Glomerular endothelial cell (primary cell): Measurements from ENCODE around the gene CBFA2T2. TPM values are rescaled to one million over a fixed set of nuclear protein-coding genes. Genes with fewer than 3 reads are reported as not detected.
"Not testable (repeated sequence)": the region's sequence is repeated elsewhere in the genome, so short reads cannot be mapped to it uniquely, and the experiment has no call there.

ENCODE experiments used
- DNase-seq: peaks from one replicate; pipeline ENCODE4 v3.0.0-alpha.2; 2011; ENCODE audit warnings: low read depth, low spot score; ENCODE audit errors: extremely low read depth
- total RNA-seq: library from RNA; depleted of rRNA; stranded (reverse); fragments of >200 nt; gene quantifications from 2 replicates; pipeline ENCODE4 v1.2.3, GENCODE V29; 2015

Gene CBFA2T2
- total RNA-seq, 1 donor from 2014 or later = 14.9 TPM

DNA sequence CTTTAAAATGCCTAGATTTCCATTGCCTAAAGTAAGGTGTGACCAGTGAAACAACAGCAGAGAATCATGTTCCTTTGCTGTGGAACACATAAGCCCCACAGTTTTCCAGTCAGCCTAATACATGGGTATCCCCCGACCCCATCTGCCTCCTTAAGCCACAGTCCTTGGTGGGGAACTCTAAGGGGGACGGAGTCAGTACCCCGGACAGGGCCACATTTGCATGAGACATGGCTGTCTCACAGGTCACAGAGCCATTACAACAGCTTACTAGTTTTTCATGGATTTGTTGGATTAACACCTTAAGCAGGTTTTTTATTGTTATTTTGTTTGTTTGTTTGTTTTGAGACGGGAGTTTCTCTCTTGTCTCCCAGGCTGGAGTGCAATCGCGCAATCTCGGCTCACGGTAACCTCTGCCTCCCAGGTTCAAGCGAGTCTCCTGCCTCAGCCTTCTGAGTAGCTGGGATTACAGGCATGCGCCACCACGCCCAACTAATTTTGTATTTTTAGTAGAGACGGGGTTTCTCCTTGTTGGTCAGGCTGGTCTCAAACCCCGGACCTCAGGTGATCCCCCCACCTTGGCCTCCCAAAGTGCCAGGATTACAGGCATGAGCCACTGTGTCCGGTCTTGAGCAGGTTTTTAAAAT is 157.2 kb downstream of the CBFA2T2 start:
- DNase-seq = not testable (repeated sequence)

DNA sequence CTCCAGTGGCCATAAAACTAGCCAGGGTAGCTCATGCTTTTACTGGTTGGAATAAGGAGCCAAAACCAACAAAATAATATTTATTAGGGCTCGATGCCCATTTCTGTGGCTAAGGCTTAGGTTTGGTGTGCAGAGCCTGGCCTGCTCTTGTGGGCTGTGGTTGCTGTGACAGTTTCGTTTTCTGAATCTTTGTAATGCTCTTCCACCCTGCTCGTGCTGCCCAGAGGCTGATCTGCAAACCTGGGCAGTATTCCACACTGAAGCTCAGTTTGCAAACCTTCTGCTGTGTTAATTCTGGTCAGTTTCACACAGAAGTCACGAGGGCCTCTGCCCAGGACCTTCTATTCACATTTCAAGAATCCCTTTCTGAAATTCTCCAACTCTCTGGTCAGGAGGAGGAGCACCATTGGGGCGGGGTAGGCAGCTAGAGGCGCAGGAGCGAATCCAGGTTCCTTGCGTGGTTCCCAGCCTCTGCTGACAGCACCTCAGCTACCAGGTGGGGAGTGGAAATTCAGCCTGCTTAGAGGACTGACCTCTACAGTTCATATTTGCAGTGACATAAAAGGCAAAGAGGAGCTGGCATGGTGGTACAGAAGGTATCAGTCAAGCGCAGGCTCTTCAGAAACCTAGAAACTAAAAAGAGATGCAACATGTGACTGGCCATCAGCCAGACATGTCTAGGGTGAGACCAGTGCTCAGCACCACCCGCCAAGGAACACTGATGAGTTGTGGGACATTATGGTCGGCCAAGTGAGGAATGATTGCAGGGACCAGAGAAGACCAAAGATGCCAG is 157.9 kb downstream of the CBFA2T2 start:
- DNase-seq = no peak

DNA sequence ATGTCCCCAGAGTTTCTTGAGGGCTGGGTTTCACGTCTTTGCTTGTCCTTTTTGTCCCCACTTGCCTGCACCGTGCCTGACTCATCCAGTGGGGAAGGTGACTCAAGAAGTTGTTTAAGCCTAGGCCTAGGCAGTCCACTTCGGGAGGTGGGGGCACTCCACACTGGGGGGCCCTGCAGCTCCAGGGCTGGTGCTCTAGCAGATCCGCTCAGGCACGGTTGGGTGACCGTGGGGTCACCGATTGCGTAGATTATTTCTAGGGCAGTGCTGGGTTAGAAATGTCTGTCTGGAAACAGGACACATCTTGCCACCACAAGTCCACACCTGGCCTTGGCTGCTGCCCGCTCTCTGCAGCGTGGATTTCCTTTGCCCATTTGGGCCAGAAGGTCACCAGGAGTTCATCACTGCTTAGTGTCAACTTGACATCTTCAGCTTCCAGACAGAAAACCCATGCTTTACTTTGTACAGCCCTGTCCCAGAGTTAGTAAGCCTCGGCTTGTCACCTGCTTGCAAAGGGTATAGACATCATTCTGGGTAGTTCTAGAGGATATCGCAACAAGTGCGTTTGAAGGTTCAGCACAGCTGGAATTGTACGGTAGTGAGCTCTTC is 158.6 kb downstream of the CBFA2T2 start:
- DNase-seq = no peak

DNA sequence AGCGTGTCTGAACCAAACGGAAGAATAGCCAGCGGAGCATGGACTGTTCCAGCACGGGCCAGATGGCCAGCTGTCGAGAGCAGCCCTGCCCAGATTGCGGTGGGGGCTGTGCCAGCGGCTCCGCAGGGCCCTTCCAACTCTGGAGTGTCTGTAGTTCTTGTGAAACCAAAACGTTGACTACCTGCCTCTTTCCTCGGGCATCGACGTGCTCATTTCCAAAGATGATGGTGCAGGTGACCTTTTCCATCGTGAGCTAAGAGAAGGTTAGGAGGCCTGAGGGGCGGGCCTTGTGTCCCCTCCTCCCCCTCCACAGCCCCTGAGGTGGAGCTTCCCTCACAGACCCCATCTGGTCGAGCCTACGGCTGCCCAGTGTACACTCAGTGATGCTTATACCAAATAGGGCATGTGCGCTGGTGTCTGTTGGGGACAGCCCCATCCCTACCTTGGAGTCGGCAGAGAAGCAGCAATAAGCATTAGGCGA is 159.3 kb downstream of the CBFA2T2 start:
- no peak for DNase-seq

DNA sequence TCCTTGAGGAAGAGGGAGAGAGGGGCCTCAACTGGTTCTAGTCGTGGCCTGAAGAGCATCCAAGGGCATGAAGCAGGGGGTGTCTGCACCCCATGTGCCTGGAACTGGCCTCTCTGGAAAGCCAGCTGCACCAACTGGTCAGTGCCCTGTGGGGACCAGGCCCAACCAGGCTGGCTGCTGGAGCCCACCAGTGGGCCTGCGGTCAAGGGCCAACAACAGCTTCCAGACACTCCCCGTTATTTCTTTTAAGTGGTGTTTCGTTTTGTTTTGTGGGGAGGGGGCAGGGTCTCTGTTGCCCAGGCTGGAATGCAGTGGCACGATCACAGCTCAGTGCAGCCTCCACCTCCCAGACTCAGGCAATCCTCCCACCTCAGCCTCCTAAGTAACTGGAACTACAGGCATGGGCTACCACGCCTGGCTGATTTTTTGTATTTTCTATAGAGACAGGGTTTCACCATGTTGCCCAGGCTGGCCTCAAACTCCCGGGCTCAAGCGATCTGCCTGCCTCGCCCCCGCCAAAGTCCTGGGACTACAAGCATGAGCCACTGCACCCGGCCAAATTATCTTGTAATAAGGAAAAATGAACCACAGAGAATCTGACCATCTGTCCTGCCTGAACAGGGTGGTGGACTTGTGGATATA is 160.3 kb downstream of the CBFA2T2 start:
- DNase-seq = no peak

DNA sequence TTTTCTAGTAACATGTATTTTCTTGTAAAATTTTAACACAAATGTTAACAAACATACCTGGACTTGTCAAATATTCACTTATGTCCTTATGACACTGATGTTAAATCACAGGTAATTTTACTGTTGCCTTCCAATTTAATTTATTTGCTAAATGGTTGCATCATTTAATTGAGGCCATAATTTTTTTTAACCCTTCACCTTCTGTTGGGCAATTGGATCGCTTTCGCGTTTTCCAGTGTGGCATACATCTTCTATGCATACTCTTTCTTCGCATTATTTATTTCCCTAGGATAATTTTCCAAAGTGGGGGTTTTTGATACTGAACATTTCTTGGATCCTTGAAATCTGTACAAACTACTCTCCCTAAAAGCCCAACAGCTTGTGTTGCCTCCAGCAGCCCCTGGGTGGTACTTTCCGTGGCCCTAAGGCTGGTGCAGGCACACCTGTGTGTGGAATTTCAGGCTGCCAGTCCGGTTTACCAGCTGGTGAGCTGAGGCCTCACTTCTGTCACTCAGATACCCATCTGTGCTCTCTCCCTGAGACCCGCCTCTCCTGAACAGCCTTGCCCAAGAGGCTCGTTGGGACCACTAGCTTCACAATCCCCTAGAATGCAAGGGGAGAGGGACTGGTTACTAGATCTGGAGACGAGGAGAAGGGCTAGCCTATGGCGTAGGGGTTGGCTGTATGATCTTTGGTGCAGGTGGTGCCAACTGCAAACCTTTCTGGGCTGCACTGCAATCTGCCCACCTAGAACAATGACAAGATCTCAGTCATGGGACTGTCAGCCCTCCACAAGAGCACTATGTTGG is 161.1 kb downstream of the CBFA2T2 start:
- no peak for DNase-seq

DNA sequence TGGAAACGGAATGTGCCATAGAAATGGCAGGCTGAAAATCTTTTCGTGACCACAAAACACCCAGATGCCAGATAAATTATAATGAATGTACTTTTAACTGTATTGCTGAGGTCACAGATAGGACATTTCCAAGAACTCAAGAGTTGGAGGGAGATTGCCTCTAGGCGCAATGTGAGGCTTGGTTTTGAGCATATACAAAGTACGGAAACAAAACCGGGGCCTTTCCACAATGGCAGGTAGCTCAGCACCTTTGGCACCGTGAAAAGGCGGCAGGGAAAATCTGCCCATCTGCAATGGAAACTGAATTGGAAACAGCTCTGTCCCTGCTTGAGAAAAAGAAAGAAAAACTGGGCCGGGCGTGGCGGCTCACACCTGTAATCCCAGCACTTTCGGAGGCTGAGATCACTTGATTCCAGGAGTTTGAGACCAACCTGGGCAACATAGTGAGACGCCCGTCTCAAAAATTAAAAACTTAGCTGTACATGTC is 161.7 kb downstream of the CBFA2T2 start:
- no peak for DNase-seq

DNA sequence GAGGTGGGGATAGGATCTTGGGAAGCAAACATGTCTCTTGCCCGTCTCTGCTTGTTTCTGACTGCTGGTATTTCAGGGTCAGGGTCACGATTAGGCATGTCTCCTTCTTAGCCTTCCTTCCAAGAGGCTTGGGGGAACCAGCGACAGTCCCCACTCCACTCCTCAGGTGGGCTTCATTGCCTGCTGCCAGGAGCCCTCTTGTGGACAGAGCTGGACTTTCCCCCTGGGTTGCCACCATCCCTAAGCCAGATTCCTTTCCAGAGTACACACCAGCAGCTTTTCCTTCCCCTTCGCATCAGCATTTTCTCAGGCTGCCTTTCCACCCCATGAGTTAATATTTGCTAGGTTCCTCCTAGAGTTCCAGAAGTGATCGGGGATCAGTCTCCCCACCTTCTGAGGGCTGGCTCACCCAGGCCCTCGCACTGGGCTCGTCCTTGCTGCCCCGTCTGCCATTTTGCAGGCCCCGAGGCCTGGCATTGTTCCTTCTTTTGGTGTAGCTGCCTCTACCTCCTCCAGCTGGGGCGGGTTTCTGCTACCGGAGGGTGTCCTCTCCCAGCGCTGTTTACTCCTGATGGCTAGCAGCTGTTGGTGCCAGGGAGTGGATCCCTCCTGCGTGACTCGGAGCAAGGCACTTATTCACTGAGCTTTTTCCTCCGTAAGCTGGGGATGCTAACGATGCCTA is 163.5 kb downstream of the CBFA2T2 start:
- DNase-seq = no peak

DNA sequence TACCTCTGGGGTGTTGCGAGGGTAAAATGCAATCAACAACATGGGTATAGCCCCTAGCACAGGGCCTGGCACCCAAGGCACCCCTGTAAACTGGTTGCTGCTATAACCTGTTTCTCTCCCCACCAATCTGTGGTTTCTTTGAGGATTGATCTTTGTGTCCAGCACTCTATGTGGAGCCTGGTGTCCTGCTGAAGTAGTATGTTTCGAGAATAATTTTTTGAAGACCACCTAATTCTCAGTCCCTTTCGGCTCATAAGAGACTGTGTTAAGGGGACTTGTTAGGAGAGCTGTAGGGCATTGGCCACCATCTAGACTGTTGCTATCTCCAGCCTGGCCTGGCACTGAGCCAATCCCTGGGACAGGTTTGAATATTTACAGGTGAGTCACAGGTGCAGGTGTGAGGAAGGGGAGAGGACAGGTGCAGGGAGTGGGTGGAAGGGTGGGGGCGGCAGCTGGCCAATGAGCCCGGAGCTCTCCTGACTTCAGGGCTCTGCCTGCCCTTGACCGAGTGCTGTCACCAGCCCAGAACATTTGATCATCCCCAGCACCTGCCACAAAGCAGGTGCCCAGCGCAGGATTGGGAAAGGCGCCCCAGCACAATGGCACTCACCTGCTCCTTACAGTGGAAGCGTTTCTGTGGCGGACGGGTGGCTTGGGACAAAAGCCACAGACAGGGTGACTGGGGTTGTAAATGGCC is 164.2 kb downstream of the CBFA2T2 start:
- DNase-seq = no peak

DNA sequence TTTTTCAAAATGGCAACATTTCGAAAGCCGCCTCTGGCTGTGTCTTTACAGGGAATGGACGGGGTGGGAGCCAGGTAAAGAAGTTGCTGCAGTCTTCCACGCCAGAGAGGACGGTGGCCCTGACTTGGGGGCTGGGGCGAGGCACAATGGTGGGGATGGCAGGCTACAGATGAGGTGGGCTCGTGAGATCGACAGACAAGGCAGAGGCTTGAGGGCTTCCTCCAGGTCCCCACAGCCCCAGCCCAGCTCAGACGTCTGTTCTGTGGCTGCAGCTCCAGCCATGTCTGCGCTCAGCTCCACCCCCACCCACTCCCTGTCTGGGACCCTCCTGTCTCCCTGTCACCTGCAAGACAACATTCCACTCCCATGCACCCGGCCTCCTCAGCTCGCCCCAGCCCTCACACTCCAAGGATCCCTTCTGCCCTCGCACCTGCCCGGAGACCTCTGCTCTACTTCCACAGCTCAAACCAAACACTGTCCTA is 164.8 kb downstream of the CBFA2T2 start:
- DNase-seq = no peak

DNA sequence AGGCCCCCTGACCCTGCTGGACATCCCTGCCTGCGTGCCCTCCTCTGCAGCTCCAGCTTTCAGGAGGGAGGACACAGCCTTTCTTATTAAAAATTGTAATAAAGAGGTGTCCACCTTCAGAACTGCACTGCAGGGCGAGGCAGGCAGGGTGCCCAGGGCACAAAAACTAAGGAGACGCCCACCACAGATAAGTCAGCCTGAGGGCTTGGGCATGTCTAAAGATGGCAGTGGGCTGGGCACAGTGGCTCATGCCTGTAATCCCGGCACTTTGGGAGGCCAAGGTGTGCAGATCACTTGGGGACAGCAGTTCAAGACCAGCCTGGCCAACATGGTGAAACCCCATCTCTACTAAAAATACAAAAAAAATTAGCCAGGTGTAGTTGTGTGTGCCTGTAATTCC is 165.3 kb downstream of the CBFA2T2 start:
- DNase-seq = no peak

DNA sequence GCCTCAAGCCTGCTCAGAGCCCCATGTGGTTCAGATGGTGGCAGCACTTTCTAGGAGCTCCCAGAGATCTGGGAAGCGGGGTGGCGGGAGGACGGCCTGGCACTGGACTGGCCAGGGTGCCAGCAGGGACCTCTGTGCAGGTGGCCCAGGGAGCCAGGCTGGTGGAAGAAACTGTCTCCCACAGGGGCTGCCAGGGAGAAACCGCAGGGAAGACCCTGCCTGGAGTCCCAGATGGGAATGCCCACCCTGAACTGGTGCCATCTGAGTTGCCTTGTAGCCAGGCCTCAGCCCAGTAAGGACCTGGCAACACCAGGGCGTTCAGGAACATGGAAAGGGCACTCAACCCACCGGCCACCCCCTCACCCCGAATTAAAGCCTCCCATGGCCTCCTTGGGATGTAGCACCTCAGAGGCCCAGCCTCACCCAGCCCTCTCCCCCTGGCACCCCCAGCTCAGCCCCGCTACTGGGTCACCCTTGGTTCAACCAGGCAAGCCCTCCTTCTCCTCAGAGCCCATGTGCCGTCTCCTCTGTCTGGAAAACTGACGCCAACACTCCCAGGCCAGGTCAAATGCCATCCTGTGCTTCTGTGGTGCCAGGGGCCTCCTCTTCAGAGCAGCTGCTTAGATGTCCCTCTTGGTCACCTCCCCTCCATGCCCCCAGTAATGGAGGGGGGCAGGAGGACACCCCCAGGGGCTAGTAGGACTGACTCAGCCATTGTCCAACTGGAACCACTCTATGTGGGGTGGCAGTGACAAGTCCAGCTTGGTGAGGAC is 166.3 kb downstream of the CBFA2T2 start:
- DNase-seq = no peak

DNA sequence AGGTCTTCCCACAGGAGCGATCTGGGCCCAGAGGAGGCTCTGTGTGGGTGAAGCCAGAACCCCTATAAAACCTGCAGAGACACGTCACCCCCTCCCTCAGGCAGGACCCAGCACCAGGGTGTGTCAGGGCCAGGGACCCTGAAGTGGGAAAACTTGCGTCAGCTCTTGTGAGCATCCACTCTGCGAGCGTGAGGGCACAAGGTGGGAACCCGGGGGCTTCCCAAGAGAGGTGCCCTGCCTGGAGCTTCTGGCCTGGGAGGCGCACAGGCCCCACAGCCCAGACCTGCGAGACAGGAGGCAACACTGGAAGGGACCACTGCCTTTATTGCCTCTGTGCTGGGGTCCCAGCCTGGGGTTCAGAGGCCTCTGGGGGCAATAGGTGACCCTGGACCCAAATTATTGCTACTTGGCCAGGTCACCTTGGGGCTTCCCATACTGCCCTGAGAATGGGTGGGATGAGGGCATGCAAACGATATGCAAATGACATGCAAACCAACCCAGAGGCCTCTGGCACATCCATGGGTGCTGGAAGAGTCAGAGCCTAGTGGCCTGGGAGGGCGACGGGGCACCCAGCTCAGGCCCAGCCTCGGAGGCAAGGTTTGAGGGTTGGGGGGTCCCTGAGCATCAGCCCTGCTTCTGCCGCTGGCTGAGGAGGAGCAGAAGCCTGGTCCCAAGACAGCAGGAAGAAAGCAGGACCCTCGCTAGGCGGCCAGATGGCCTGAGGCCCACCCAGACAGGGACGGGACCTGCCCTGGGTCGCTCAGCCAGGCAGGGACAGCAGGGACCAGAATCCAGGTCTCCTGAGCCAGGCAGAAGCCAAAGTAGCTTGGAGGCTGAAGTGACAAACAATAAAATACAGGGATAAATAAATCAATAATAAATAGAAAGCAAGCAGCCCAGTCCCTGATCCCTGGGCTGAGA is 167.1 kb downstream of the CBFA2T2 start:
- no peak for DNase-seq

DNA sequence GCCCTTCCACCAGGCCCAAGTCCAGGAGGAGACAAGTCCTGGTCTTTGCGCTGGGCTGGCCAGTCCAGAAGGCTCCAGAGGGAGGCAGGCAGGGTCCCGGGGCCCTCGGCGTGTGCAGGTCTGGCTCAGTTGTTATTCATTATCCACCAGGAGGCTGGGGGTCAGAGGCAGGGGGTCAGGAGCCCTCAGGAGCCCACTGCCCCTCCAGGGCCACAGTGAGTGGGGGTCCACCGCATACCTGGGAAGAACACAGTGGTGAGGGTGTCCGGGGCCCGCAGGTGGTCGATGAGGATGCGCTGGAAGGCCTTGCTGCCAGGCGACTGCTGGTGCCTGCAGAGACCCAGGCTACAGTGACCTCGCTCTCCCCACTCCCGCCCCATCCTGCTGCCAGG is 167.8 kb downstream of the CBFA2T2 start:
- DNase-seq = no peak

DNA sequence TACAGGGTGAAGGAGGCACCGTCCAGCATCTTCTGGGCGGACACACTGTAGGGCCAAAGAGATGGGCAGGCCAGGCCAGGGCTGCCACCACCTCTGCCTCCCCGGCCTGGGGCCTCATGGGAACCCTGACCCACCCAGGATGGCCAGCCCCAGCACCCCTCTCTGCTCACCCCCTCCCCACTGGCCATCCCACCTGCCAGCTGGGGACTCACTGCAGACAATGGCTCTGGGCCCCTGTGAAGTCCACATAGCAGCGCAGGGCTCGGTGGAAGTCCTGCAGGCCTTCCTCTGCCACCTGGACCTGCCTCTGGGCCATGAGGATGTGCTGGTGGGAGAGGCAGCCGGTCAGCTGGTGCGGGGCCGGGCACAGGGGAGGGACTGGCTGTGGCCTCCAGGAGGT is 168.6 kb downstream of the CBFA2T2 start:
- DNase-seq = no peak

DNA sequence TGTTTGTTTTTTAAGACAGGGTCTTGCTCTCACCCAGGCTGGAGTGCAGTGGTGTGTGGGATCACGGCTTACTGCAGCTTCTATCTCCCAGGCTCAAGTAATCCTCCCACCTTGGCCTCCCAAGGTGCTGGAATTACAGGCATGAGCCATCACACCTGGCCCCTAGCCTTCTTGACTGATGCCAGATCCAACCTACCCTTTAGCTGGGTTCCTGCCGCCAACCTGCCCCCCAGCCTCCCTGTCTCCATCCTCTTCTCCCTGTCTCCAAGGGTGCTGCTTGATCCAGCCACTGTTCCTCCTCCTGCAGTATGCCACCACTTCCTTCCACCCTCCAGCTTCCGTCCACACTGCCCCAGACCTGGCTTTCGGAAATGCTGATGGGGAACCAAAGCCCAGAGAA is 169.0 kb downstream of the CBFA2T2 start:
- no peak for DNase-seq

DNA sequence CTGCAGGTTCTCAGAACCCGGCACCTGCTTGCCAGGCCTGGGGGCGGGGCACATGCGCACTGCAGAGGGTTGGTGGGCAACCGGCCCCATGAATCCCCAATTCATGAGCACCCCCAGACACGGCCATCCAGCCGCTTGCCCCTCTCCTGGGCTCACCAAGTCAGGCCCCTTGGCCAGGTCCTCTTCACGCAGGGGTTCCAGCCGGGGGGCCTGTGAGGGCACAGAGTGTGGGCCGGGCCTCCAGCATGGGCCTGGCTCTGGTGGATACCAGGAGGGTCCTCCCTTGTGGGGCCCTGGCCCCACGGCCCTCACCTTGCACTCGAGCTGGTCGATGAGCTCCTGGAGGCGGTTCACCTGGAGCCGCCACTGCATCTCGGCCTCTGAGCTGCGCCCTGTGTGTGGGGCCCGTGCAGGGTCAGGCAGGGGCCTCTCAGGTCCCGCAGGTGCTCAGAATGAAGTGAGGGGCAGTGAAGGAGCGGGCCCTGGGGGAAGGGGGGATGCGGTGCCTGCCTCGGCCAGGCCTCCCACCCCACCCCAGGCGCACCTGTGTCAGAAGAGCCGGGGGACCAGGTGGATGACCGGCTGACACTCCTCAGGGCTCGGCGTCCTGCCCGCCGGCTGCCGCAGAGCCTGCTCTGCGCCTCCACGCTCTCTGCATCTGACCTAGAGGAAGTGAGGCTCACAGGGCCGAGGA is 169.6 kb downstream of the CBFA2T2 start:
- DNase-seq = no peak
